ENCODE measurements around the gene ILDR2. TPM values are rescaled to one million over a fixed set of nuclear protein-coding genes. Genes with fewer than 3 reads are reported as not detected.

The ILDR2 gene
- total and polyA plus RNA-seq, 12 donors: 0.07 to 1.1 (median 0.20) TPM; not detected in 2

DNA sequence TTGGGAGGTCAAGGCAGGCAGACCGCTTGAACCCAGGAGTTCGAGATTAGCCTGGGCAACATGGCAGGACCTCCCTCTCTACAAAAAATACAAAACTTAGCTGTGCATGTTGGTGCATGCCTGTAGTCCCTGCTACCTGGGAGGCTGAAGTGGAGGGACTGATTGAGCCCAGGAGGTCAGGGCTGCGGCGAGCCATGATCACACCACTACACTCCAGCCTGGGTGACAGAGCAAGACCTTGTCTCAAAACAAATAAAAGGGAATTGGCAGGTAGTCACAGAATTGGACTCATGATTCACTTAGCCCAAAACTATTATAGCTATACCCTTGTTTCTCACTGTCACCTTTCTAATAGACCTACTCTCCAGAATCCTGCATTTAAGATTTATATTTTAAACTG lies 104.8 kb downstream of the ILDR2 start:
- no peak overlapping the region for H3K4me3 ChIP-seq
- H3K36me3 ChIP-seq (replicated peaks in 1 of 2): peaks cover 0 to 14% of the 10 kb centered on the region in 2 donors
- whole genome bisulfite sequencing, 4 donors: 64 to 83% (median 79%) methylated on average over 4 of the region's 4 CpGs
- H3K9me3 ChIP-seq (replicated peaks in 1 of 3): no peaks in the 10 kb centered on the region
- no peaks in the 10 kb centered on the region for H3K27me3 ChIP-seq
- peak in 3 of 7 donors; percentile 34 to 50 (median 37) for DNase-seq
- intact Hi-C loops (cut with DNase I): no loop called here
- H3K27ac ChIP-seq: peak overlapping the region in 3 of 5 donors; percentile 8 to 42 (median 28)
- TF ChIP-seq POLR2A (IDR thresholded peaks at IDR 0.05): no peak
- TF ChIP-seq, protein P1, sequence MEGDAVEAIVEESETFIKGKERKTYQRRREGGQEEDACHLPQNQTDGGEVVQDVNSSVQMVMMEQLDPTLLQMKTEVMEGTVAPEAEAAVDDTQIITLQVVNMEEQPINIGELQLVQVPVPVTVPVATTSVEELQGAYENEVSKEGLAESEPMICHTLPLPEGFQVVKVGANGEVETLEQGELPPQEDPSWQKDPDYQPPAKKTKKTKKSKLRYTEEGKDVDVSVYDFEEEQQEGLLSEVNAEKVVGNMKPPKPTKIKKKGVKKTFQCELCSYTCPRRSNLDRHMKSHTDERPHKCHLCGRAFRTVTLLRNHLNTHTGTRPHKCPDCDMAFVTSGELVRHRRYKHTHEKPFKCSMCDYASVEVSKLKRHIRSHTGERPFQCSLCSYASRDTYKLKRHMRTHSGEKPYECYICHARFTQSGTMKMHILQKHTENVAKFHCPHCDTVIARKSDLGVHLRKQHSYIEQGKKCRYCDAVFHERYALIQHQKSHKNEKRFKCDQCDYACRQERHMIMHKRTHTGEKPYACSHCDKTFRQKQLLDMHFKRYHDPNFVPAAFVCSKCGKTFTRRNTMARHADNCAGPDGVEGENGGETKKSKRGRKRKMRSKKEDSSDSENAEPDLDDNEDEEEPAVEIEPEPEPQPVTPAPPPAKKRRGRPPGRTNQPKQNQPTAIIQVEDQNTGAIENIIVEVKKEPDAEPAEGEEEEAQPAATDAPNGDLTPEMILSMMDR (IDR thresholded peaks at IDR 0.05): no peak
- H3K4me1 ChIP-seq (replicated peaks in 1 of 2): peaks cover 9 to 53% of the 10 kb centered on the region in 2 donors

DNA sequence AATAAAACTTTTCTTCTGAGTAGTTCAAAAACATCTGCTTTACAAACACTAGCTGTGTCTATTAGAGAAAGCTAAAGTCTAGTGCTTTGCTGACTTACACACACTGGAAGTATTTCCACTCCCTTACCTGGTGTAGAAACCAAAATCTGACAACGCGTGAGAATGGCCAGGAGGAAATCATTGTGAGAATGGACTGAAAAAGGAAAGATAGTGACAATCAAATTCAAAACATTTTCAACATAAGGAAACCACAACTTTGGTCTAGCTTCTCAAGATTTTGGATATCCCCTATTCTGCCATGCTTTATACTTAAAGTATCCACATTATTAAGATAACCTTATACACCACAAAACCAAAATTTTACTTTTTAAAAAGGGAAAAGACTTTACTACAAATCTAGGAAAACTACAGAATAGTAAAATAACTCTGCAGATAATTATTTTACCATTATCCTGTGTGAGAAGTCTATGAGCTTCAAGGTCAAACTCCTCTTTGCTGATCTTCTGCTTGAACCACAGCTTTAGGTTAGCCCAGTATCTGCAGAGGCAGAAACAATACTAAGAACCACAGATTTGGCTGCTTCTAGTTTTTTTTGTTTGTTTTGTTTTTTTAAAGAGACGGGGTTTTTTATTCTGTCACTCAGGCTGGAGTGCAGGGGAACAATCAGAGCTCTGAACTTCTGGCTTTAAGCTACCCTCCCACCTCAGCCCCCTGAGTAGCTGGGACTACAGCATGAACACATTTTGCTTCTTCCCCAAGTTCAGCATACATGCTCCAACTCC lies 105.8 kb downstream of the ILDR2 start:
- H3K9me3 ChIP-seq (replicated peaks in 1 of 3): no peaks in the 10 kb centered on the region
- H3K4me1 ChIP-seq (replicated peaks in 1 of 2): peaks cover 3 to 43% of the 10 kb centered on the region in 2 donors
- no peak for DNase-seq
- H3K27me3 ChIP-seq: no peaks in the 10 kb centered on the region
- H3K27ac ChIP-seq: peak overlapping the region in 3 of 5 donors; percentile 8 to 42 (median 28)
- no peak overlapping the region for H3K4me3 ChIP-seq
- TF ChIP-seq, protein P1 (IDR thresholded peaks at IDR 0.05): no peak
- TF ChIP-seq POLR2A (IDR thresholded peaks at IDR 0.05): no peak
- H3K36me3 ChIP-seq (replicated peaks in 1 of 2): peaks cover 0 to 14% of the 10 kb centered on the region in 2 donors
- 66 to 81% (median 75%) methylated on average over 3 of the region's 3 CpGs for WGBS, 4 donors
- intact Hi-C loops (cut with DNase I): no loop called here

DNA sequence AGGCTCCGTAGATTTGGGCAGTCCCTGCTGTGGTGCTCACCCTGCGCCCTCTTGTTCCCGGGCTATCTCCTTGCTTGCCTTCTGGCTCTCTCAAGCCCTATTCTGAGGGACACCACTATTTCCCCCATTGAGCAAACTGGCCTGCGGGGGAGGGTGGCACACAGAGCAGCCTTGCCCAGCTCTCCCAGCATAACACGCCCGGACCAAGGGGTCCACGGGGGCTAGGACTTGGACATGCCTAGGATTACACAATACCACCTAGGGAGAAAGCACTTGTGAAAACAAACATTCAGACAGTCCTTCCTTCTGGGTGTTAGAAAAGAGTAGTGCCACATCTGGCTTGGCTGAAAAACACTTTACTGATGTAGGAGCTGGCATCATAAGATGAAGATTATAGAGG lies 106.7 kb downstream of the ILDR2 start:
- 88 to 97% (median 95%) methylated on average over 5 to 7 of the region's 7 CpGs for WGBS, 4 donors
- DNase-seq: no peak

DNA sequence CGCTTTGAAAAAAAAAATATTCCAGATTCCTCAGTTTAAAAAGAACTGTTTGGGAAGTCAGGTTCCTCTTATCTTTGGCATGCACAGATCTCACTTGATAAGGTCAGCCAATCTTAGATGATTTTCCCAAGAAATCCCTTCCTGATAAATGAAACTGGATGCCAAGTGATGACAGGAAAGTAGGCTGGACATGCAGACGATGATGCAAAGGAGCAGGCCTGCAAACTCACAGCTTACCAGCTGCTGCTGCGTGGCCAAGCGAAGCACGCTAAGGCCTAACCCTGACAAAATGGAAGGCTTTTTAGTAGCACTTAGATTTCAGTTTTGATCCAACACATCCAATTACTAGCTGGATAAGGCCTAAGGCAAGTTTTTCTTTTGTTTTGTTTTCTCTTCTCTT lies 109.4 kb downstream of the ILDR2 start:
- Histone ChIP-seq H3K4me3 (no peak overlapping the region), H3K9me3 (replicated peaks in 1 of 3) (no peaks in the 10 kb centered on the region), H3K4me1 (replicated peaks in 1 of 2) (peaks cover 3 to 25% of the 10 kb centered on the region in 2 donors), H3K27me3 (no peaks in the 10 kb centered on the region), H3K27ac (peak overlapping the region; percentile 33 to 82 (median 66)), H3K36me3 (replicated peaks in 1 of 2) (peaks cover 0 to 42% of the 10 kb centered on the region in 2 donors)
- peak; percentile 69 to 90 (median 86) for DNase-seq
- WGBS, 4 donors: 26 to 31% (median 29%) methylated on average over 5 of the region's 5 CpGs
- TF ChIP-seq POLR2A (IDR thresholded peaks at IDR 0.05): peak in 1 of 2 donors; percentile 67
- TF ChIP-seq, protein P1 (IDR thresholded peaks at IDR 0.05): no peak
- intact Hi-C loops (cut with DNase I): no loop called here

More for the DNA sequence above, 106.7 kb downstream of the ILDR2 start:
- Histone ChIP-seq H3K4me1 (replicated peaks in 1 of 2) (peaks cover 3 to 35% of the 10 kb centered on the region in 2 donors), H3K4me3 (no peak overlapping the region), H3K9me3 (replicated peaks in 1 of 3) (no peaks in the 10 kb centered on the region), H3K27ac (no peak overlapping the region), H3K27me3 (no peaks in the 10 kb centered on the region), H3K36me3 (replicated peaks in 1 of 2) (peaks cover 0 to 20% of the 10 kb centered on the region in 2 donors)
- intact Hi-C loops (cut with DNase I): no loop called here
- TF ChIP-seq, protein P1 (IDR thresholded peaks at IDR 0.05): no peak
- no peak for TF ChIP-seq POLR2A (IDR thresholded peaks at IDR 0.05)

All from adrenal gland (tissue), 12 donors.